HUDEP-2 (cell line): Measurements from ENCODE around the gene POC1A.

Experiments used
- DNase-seq, 76 experiments: peaks; one replicate each; lab custom pipeline; 2025; ENCODE audit not compliant: unreplicated experiment in 76 of 76; lab: John Stamatoyannopoulos, UW

POC1A gene

GRCh38 chr3:52089691-52090090 lies 64.5 kb downstream of the POC1A start:
- no peak for DNase-seq

GRCh38 chr3:52088445-52089367 lies 65.5 kb downstream of the POC1A start:
- no peak for DNase-seq

- DNase-seq, result no peak
Observed at GRCh38 chr3:52087731-52088130, 66.5 kb downstream of the POC1A start.

- no peak for DNase-seq
Observed at GRCh38 chr3:52086976-52087663, 67.1 kb downstream of the POC1A start.

GRCh38 chr3:52086461-52086860 lies 67.8 kb downstream of the POC1A start:
- DNase-seq, result no peak

- DNase-seq, result no peak
Observed at GRCh38 chr3:52085681-52086282, 68.4 kb downstream of the POC1A start.

GRCh38 chr3:52084954-52085680 lies 69.1 kb downstream of the POC1A start:
- DNase-seq, result peak in 7 of 76 experiments; percentile 5 to 20 (median 9)

GRCh38 chr3:52084216-52084945 lies 69.8 kb downstream of the POC1A start:
- DNase-seq, result no peak

- DNase-seq, result no peak
Observed at GRCh38 chr3:52083556-52084087, 70.6 kb downstream of the POC1A start.

- DNase-seq, result no peak
Observed at GRCh38 chr3:52082951-52083350, 71.3 kb downstream of the POC1A start.

- no peak for DNase-seq
Observed at GRCh38 chr3:52080830-52081719, 73.1 kb downstream of the POC1A start.

GRCh38 chr3:52079958-52080357 lies 74.3 kb downstream of the POC1A start:
- no peak for DNase-seq

GRCh38 chr3:52078781-52079560 lies 75.3 kb downstream of the POC1A start:
- no peak for DNase-seq

GRCh38 chr3:52077925-52078324 lies 76.3 kb downstream of the POC1A start:
- no peak for DNase-seq

- no peak for DNase-seq
Observed at GRCh38 chr3:52076896-52077780, 77.1 kb downstream of the POC1A start.

- no peak for DNase-seq
Observed at GRCh38 chr3:52073490-52073889, 80.7 kb downstream of the POC1A start.

- DNase-seq, result no peak
Observed at GRCh38 chr3:52072471-52072870, 81.8 kb downstream of the POC1A start.
